Measurements from ENCODE around the gene GZF1.

DNA sequence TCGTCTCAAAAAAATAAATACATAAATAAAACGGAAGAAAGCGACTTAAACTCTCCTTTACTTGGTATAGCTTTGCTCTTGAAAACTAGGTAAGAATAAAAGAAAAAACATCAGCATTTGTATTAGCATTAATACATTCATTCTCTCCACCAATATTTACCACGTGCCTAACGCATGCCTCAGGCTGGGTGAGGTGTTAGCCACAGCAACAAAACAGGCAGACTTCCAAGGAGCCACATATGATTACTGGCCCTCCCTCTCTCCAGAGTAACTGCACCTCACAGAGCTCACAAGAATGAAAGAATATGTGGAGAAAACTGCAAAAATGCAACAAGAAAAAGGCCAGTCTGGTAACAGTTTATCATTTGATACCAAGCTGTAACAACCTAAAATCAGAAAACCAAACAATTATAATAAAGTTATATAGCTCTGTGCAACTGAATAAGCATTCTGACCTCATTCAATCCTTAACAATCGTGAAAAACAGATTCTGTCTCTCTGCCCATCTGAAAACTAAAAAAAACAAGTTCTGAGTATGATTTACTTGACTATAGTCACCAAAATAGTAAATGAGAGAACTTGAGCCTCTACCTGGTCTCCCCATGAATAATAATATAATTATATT lies 54.1 kb downstream of the GZF1 start:
- TF ChIP-seq POLR2A (IDR thresholded peaks at IDR 0.05) (no peak), EP300 (IDR thresholded peaks at IDR 0.05) (no peak)
- TF ChIP-seq, protein P1, sequence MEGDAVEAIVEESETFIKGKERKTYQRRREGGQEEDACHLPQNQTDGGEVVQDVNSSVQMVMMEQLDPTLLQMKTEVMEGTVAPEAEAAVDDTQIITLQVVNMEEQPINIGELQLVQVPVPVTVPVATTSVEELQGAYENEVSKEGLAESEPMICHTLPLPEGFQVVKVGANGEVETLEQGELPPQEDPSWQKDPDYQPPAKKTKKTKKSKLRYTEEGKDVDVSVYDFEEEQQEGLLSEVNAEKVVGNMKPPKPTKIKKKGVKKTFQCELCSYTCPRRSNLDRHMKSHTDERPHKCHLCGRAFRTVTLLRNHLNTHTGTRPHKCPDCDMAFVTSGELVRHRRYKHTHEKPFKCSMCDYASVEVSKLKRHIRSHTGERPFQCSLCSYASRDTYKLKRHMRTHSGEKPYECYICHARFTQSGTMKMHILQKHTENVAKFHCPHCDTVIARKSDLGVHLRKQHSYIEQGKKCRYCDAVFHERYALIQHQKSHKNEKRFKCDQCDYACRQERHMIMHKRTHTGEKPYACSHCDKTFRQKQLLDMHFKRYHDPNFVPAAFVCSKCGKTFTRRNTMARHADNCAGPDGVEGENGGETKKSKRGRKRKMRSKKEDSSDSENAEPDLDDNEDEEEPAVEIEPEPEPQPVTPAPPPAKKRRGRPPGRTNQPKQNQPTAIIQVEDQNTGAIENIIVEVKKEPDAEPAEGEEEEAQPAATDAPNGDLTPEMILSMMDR (IDR thresholded peaks at IDR 0.05) = no peak
